GM18505 (cell line): ENCODE data around the gene CBX7.
"Not testable (repeated sequence)": the region's sequence is repeated elsewhere in the genome, so short reads cannot be mapped to it uniquely, and the experiment has no call there.

Experiments
- ATAC-seq: cut with Tn5 transposase; IDR thresholded peaks from one replicate; pipeline ENCODE4 v1.9.1; 2021; ENCODE audit not compliant: unreplicated experiment
- POLR2A ChIP-seq: IDR thresholded peaks from 4 replicates; pipeline ENCODE4 v1.6.1; 2011; ENCODE audit warnings: borderline replicate concordance; ENCODE audit not compliant: insufficient read depth, insufficient read length; ENCODE audit errors: extremely low read depth

CBX7 gene

GRCh38 chr22:39171623-39172264, 19.3 kb upstream of the CBX7 start:
- ATAC-seq: no peak
- TF ChIP-seq POLR2A: no peak

- peak; percentile 58 for ATAC-seq
- TF ChIP-seq POLR2A: no peak
These were observed 18.5 kb upstream of the CBX7 start for GRCh38 chr22:39170825-39171622.

- ATAC-seq: no peak
- TF ChIP-seq POLR2A: no peak
These were observed 17.5 kb upstream of the CBX7 start for GRCh38 chr22:39169797-39170466.

- ATAC-seq: no peak
These were observed 14.1 kb upstream of the CBX7 start for GRCh38 chr22:39166547-39166946.

GRCh38 chr22:39156093-39156492, 3.6 kb upstream of the CBX7 start:
- ATAC-seq: not testable (repeated sequence)

More at GRCh38 chr22:39166547-39166946, 14.1 kb upstream of the CBX7 start:
- TF ChIP-seq POLR2A: no peak

- no peak for TF ChIP-seq POLR2A
- no peak for ATAC-seq
These were observed 2.9 kb upstream of the CBX7 start for GRCh38 chr22:39155421-39155820.

GRCh38 chr22:39153220-39153717, 789 bp upstream of the CBX7 start:
- TF ChIP-seq POLR2A: no peak
- ATAC-seq: peak; percentile 6

GRCh38 chr22:39152024-39152510, 413 bp downstream of the CBX7 start:
- no peak for ATAC-seq
- no peak for TF ChIP-seq POLR2A

- no peak for TF ChIP-seq POLR2A
- ATAC-seq: no peak
These were observed 1.0 kb downstream of the CBX7 start for GRCh38 chr22:39151329-39151975.

GRCh38 chr22:39150848-39151215, 1.6 kb downstream of the CBX7 start:
- ATAC-seq: no peak
- TF ChIP-seq POLR2A: no peak

GRCh38 chr22:39149915-39150847, 2.3 kb downstream of the CBX7 start:
- TF ChIP-seq POLR2A: no peak

More at GRCh38 chr22:39149915-39150847, 2.3 kb downstream of the CBX7 start:
- no peak for ATAC-seq
